Anterior cingulate cortex (tissue), 58 donors: ENCODE results near the gene METRNL.

Source experiments
- DNase-seq, 58 donors: peaks; one replicate each; lab custom pipeline; 2025; lab: John Stamatoyannopoulos, UW

The METRNL gene

DNA sequence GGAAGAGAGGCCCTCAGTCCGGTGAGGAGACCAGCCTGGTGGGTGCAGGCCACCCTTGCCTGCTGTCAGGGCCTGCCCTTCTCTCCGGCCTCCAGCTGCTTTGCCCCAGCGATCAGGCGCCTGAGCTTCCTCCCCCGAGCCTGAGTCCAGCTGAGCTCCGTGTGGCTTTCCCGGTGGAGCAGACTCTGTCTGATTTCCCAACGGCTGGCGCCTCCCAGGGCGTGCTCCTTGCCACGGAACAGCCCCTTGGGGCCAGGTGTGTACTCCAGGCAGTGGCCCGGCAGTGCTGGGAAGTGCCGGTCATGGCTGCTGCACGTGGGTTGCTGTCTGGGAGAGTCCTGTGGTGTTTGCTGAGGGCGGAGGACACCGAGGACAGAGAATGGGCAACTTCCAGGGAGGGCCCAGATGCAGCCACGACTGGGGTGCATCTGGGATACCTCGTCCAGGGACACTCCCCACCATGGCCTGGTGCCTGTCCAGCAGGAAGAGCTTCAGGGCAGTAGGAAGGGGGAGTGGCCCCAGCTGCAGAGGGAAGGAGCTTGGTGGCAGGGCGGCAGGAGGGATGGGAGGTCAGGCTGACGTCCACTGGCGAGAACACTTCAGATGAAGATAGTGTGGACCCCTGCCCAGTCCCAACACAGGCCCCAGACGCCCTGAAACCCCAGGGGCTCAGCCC lies 22.5 kb downstream of the METRNL start:
- no peak for DNase-seq

DNA sequence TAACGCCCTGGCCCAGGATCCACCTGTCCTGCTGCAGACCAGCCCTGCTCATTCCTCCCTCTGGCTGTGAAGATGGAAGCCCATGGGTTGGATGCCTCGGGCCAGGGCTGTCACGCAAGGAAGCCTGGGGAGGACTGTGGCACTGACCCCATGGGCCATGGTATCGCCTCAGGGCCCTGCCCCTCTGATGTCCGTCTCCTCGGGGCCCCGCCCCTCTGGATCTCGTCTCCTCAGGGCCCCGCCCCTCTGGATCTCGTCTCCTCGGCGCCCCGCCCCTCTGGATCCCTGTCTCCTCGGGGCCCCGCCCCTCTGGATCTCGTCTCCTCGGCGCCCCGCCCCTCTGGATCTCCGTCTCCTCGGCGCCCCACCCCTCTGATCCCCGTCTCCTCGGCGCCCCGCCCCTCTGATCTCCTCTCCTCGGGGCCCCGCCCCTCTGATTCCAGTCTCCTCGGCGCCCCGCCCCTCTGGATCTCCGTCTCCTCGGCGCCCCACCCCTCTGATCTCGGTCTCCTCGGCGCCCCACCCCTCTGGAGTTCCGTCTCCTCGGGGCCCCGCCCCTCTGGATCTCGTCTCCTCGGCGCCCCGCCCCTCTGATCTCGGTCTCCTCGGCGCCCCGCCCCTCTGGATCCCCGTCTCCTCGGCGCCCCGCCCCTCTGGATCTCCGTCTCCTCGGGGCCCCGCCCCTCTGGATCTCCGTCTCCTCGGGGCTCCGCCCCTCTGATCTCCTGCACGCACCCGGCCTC lies 24.0 kb downstream of the METRNL start:
- DNase-seq, result peak in 7 of 58 donors; percentile 27 to 66 (median 34)

DNA sequence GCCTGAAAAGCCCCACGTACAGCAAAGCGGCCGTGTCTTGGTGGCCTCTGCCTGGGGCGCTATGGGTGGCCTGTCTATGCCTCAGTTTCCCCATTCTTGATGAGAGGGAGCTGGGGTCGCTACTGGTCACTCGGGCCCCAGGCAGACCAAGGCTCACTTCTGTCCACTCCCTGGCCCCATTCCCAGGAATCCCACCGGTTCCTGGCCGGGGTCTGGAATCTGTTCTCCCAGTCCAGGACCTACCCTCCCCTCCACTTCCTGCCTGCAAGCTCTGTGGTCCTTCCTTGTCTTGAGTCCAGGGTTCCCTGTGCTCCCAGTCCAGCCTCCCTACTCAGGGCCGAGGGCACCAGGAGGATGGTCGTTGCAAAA lies 24.5 kb downstream of the METRNL start:
- DNase-seq, result no peak

DNA sequence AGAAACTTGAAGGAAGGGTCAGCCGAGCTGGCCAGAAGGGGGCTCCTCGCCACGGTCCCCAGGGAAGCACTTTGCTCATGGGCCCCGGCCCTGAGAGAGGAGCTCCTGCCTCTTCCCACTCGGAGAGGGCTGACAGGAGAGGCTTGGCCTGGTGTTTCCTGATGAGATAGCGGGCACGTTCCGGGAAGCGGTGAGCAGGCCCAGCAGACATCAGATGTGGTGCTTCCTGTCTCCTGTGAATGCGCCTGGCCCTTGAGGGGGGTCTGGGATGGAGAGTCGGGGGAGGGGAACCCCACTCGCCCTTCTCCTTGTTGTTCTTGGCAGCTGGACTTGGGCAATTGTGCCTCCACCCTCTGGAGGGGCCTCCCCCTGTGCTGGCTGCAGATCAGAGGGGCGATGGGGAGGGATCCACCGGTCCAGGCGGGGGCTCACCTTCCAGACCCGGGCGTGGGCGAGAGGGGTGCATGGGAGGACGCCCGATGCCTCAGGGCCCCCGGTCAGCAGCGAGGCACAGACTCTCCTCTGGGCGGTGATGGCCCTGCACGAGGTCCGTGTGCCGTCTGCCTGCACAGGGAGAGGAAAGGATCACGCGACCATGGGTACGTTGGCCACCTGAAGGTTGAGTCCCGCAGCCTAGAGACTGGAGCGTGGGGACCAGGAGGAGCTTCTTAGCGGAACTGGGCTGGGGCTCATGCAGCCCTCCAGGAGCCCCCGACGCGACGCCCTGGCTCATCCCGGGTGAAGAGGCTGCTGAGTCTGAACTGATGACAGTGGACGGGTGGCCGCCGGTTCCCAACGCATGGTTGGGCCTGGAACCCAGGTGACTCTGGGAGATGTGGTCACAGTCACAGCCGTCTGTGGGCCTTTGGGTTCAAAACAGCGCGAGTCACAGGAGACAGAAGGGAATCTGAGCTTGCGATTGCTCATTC lies 25.4 kb downstream of the METRNL start:
- DNase-seq, result no peak

DNA sequence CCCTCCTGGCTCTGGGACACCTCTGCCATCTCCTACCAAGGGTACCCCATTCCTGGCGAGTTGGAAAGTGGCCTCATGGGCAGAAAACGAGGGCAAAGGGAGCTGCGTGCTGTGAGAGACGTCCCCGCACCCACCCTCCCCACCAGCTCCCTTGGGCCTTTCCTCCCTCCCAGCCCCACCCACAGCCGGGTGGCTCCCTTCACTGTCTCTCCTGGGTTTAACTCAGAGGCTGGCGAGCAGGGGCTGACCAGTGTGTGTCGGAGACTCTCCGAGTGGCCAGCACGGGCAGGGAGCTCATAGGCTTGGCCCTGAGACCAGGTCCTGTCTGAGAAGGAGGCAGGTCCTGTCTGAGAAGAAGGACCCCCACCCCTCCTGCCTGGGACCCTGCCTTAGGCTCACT lies 26.1 kb downstream of the METRNL start:
- no peak for DNase-seq

DNA sequence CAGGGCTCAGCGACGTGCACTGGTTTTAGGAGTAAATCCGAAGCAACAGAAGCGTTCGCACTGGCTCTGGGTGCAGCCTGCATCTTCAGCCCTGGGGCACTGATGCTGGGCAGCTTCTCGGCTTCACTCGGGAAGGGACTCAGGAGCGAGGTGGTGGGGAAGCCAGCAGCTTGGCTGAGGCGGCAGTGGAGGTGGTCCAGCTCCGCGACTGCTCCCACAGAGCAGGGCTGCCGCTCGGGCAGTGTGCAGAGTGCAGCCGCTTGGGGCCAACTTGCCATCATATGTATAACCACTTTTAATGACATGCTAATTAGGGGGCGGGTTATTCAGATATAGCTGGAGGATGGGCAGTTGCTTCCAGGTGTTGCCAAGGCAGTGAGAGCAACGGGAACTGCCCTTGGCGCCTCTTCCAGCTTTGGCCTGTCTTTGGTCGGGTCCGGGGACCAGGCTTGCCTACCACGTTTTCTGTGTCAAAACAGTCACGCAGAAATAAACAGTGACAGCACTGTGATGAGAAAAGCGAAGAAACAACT lies 26.7 kb downstream of the METRNL start:
- no peak for DNase-seq

DNA sequence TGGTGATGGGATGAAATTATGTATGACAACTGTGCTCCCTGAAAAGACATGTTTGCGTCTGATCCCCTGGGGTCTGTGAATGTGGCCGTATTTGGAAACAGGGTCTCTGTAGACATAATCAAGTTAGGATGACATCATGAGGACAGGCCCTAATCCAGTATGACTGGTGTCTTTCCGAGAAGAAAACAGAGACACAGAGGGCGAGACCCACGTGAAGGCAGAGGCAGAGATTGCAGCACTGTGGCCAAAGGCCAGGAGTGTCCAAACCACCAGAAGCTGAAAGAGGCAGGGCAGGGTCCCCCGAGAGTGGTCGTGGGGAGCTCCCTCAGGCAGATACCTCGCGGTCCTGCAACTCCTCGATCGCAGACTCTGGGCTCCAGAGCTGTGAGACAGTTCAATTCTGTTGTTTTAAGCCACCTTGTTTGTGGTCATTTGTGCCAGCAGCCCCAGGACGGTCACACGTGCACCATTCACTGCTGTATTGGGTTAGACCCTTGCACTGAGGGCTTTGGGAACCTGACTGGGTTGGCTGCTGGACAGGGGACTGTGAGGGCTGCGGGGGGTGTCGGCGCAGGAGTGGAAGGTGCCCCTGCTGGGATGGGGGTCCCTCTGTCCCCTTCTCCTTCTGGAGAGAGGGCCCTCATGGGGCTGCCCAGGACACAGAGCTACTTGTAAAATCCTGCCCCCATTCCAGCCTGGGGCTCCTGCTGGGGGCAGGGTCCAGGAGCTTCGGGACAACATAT lies 27.7 kb downstream of the METRNL start:
- no peak for DNase-seq

DNA sequence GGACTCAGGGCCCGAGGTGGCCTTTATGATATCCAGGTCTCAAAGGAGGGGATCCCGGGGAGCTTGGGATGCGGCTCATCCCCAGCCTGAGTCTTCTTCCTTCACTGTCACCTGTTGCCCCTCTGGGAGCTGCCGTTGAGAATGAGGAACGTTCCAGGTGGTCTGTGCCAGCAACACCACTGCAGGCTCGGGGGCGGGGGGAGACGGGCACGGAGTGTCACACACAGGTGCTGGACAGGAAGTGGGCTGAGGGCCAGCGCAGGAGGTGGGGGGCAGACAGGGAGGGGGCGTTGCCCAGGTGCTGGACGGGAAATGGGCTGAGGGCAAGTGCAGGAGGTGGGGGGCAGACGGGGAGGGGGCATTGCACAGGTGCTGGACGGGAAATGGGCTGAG lies 28.2 kb downstream of the METRNL start:
- no peak for DNase-seq

DNA sequence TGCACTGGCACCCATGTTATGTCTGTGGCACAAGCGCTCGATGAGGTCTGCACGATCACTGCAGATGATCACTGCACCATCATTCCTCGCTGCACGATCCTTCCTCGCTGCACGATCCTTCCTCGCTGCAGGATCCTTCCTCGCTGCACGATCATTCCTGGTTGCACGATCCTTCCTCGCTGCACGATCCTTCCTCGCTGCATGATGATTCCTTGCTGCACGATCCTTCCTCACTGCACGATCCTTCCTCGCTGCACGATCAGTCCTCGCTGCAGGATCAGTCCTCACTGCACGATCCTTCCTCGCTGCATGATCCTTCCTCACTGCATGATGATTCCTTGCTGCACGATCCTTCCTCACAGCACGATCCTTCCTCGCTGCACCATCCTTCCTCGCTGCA lies 29.3 kb downstream of the METRNL start:
- no peak for DNase-seq

DNA sequence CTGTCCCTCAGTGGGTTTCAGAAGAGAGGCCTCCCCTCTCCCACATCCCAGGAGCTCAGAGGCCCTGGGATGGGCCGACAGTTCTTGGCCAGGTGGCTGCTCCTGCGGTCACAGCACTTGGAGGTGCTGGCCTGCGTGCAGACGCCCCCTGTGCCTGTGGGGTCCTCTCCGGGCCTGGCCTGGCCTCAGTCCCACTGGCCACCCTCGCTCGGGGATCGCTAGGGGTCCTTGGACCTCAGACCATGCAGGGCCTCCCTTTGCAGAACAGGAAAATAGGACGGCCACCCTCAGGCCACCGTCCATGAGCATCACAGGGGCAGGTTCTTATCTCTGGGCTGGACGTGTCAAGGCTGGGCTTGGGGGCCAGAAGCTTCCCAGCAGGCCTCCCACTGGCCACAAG lies 30.0 kb downstream of the METRNL start:
- DNase-seq, result no peak

DNA sequence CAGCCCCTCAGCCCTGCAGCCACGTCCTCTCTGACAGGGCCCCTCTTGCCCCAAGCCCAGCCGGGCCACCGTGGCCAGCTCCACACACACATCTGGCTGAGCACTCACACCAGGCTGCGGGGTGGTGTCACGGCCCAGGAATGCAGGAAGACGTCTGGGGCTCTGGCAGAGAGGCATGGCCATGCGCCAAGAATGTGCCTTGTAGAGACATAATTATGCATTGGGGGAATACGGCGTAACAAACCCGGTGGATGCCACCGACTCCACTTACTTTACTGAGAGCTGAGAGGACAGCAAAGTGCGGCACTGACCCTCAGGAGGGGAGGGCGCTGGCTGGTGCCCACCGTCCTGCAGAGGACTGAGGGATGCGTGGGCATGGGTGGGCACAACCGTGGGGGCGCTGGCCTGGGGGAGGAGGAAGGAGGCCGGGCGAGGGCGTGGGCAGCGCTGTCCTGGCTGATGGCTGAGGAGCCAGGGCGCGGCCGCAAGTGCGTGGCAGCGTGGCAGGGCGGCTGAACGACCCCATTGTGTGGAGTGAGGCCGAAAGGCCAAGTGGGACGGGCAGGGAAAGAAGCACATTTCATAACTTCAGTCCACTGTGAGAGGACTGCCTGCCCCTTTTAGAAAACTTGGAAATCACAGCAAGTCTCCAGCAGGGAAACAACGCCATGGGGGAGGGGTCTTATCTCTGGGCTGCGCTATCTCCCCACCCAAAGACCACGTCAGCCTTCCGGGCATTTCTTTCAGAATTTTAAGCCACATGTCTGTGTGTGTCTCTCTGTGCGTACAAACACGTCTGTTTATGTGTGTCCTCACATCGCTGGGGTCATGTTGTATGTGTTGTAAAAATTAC lies 30.6 kb downstream of the METRNL start:
- DNase-seq, result peak in 1 of 58 donors; percentile 12

DNA sequence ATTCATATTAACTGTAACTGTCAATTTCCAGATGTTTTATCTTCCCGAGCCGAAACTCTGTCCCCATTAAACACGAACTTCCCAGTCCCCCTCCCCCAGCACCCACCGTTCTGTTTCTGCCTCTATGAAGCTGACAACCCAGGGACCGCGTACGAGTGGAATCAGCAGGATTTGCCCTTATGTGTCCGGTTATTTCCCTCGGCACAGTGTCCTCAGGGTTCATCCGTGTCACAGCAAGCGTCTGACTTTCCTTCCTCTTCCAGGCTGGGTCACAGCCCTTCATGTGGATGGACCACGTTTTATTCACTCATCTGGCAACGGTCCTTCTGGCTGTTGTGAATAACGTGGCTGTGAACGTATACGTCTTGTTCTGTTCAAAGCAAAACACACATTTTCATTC lies 31.3 kb downstream of the METRNL start:
- no peak for DNase-seq

DNA sequence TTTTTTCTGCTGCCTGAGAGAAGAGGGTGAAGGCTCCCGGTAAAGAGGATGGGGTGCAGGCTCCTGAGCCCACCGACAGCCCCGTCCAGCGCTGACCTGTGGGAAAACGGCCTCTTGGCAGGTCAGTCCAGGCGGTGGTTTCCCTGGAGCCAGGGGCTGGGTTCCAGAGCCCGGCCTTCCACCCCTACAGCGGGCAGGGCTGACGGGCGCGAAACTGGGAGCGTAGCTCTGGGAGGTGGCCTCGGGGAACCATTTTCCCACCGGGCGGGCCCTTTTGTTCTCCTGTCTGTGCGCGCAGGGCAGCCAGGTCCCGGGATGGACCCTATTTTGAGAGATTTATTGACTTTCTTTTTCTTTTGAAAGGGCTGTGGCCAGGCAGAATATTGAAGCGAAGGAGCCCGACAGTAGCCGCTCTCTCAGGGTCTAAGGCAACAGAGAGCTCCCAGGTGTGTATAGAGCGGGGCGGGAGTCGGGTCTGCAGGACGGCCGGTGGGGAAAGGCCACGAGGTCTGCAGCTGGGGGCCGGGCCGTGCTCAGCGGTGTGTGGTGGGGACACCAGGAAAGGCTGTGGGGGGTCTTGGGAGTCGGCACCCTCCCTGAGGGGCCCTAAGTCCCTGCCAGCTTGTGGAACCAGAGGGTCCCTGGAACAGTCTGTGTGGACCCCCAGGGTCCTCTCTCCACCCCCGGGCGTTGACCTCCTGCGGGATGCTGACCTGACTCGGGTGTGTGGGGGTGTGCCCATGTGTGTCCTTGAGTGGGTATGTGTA lies 32.3 kb downstream of the METRNL start:
- DNase-seq, result no peak

DNA sequence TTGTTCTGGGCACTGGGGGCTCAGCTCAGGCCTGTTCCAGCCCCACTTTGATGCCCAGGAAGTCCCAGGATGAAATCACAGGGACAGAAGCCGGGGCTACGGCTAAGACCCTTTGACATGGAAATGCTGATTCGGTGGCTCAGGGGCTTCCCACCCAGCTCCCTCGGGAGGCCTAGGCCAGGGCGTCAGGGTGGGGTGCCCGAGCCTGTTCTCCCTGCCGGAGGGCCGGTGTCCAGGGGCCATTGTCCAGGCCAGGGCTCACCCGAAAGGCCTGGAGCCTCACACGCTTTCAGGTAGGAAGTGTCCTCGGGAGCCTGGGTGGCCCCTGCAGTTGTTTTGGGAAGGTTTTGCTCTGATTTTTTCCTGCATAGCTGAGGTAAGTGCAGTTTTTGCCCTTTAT lies 34.0 kb downstream of the METRNL start:
- no peak for DNase-seq

DNA sequence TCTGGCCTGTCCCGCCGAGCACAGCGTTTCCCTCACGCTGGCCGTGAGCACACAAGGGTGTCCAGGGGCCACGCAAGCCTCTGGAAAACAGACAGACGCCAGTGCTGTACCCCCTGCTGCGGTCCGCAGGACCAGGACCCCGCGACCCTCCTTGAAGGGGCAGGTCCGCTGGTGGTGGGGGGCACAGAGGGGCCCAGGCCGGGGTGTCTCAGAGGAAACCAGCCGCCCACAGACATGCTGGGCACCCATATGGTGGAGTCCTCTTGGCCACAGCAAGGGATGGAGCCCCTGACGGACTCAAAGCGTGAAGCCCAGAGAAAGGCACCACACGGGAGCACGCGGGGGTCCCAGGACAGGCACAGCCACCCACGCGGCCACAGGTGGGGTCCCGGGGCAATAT lies 34.4 kb downstream of the METRNL start:
- DNase-seq, result no peak

DNA sequence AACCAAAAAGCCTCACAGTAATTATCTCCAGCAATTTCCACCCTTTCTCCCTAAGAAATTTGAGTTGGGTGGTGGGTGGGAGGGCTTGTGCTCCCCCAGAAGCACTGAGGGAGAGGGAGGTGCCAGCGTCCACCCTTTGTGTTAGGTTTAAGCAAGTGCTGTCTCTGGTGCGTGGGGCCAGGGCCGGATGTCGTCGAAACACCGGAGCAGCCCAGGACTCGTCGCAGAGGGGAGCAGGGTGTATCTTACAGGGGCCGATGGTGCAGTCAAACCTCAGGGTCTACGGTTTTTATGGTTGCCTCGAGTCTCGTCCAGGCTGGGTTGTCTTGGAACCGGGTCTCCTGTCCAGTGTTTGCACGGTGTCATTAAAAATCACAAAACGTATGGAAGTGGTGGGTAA lies 35.3 kb downstream of the METRNL start:
- DNase-seq, result no peak

DNA sequence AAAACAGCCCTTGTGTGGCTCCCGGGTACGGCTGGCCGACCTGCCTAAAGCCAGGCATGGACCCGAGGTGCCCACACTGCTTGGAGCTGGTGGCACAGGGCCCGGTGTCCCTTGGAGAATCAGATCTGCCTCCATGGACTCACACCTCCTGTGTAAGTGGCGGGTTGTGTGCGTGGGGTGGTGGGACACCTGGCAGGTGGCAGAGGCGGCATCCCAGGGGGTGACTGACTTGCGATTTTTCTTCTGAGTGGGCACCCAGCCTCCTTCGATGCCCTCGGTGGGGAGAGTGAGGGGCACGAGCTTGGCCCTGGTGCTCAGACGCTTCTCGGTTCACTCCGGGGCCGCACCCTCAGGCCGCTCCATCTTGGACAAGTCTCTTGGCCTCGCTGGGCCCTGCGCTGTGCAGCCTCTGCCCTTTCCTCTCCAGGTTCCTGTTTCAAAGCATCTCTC lies 35.8 kb downstream of the METRNL start:
- no peak for DNase-seq

DNA sequence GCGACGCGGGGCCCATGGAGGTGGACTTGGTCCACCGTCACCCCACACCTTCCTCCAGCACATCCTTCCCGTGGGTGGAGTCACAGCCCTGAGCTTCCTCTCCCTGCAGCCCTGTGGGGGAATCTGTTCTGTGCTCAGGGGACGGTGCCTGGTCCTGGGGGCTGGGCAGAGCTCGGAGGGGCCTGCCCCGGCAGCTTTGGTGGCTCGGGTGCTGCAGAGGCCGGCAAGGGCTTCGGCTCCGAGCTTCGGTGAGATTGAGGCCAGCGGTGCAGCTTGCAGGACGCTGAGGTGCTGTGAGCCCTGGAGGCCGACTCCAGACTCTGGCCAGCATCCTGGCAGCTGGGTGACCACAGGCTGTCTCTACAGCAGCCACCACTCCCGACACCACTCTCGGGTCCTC lies 36.4 kb downstream of the METRNL start:
- DNase-seq, result no peak
